Muscle layer of colon (tissue), 2 donors: ENCODE data around the gene NCBP2L.

Source experiments
- H3K27ac ChIP-seq: one replicate; pipeline ENCODE4 v1.7.0; 2013; ENCODE audit warnings: low read depth, mild to moderate bottlenecking, low read length, moderate library complexity
- H3K27me3 ChIP-seq, 2 donors: one replicate each; pipeline ENCODE4 v1.7.0; 2013; ENCODE audit warnings: low read length in 2 of 2, mild to moderate bottlenecking in 2 of 2; ENCODE audit not compliant: insufficient read depth in 2 of 2, control insufficient read depth in 1 of 2
- H3K36me3 ChIP-seq: one replicate; pipeline ENCODE4 v1.7.0; 2013; ENCODE audit warnings: mild to moderate bottlenecking, low read length; ENCODE audit not compliant: insufficient read depth
- H3K4me1 ChIP-seq: one replicate; pipeline ENCODE4 v1.7.0; 2013; ENCODE audit warnings: mild to moderate bottlenecking, low read length; ENCODE audit not compliant: insufficient read depth
- H3K4me3 ChIP-seq, 2 donors: one replicate each; pipeline ENCODE4 v1.7.0; 2013; ENCODE audit warnings: low read length in 2 of 2, low read depth in 1 of 2, mild to moderate bottlenecking in 1 of 2, moderate library complexity in 1 of 2
- H3K9ac ChIP-seq: one replicate; pipeline ENCODE4 v1.7.0; 2013; ENCODE audit warnings: low read length
- H3K9me3 ChIP-seq: one replicate; pipeline ENCODE4 v1.7.0; 2013; ENCODE audit warnings: mild to moderate bottlenecking, low read length
- donor health status: abdominal sarcoma.
- donor health status: Adenocarcinoma of cecum.

Gene NCBP2L

DNA sequence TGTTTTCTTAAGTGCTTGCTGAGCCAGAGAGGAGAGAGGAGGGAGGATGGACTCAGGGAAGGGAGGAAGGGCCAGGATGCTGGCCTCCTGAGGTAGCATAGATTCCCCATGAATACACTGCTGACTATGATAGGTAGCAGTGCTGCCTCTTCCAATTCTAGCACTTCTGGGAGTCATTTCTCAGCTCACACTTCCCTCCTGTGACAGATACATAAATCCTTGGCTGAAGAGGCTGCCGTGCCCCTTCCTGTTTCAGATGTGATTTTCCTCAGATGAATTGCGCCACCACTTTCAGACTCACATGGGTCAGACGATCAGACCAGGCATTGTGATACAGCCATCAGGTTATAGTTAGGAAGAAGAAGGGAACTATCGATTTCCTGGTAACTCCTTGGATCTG is 24.3 kb upstream of the NCBP2L start:
- Histone ChIP-seq H3K9ac (no peak overlapping the region), H3K36me3 (no peaks in the 10 kb centered on the region), H3K4me3 (no peak overlapping the region), H3K27me3 (no peaks in the 10 kb centered on the region), H3K9me3 (no peaks in the 10 kb centered on the region), H3K27ac (no peak overlapping the region), H3K4me1 (peaks cover 1% of the 10 kb centered on the region)

GRCh38 chrX:107755721-107756120 is 21.8 kb upstream of the NCBP2L start:
- Histone ChIP-seq H3K27ac (no peak overlapping the region), H3K4me3 (no peak overlapping the region), H3K4me1 (no peaks in the 10 kb centered on the region), H3K27me3 (peaks cover 0 to 8% of the 10 kb centered on the region in 2 donors), H3K36me3 (no peaks in the 10 kb centered on the region), H3K9me3 (no peaks in the 10 kb centered on the region), H3K9ac (no peak overlapping the region)

- H3K9me3 ChIP-seq = no peaks in the 10 kb centered on the region
- H3K27ac ChIP-seq = no peak overlapping the region
- H3K9ac ChIP-seq = no peak overlapping the region
- no peaks in the 10 kb centered on the region for H3K36me3 ChIP-seq
- H3K4me3 ChIP-seq = no peak overlapping the region
- H3K27me3 ChIP-seq = peaks cover 0 to 12% of the 10 kb centered on the region in 2 donors
- no peaks in the 10 kb centered on the region for H3K4me1 ChIP-seq
These were observed 19.2 kb upstream of the NCBP2L start for GRCh38 chrX:107758231-107758766.

- no peak overlapping the region for H3K9ac ChIP-seq
- no peak overlapping the region for H3K27ac ChIP-seq
- H3K36me3 ChIP-seq = no peaks in the 10 kb centered on the region
- H3K27me3 ChIP-seq = peaks cover 0 to 12% of the 10 kb centered on the region in 2 donors
- H3K4me1 ChIP-seq = no peaks in the 10 kb centered on the region
- no peak overlapping the region for H3K4me3 ChIP-seq
- no peaks in the 10 kb centered on the region for H3K9me3 ChIP-seq
These were observed 17.0 kb upstream of the NCBP2L start for GRCh38 chrX:107760304-107761077.

GRCh38 chrX:107763647-107764046 is 13.9 kb upstream of the NCBP2L start:
- peaks cover 0 to 20% of the 10 kb centered on the region in 2 donors for H3K27me3 ChIP-seq
- no peak overlapping the region for H3K27ac ChIP-seq
- H3K9ac ChIP-seq = no peak overlapping the region
- no peaks in the 10 kb centered on the region for H3K36me3 ChIP-seq
- H3K9me3 ChIP-seq = no peaks in the 10 kb centered on the region
- no peak overlapping the region for H3K4me3 ChIP-seq
- H3K4me1 ChIP-seq = no peaks in the 10 kb centered on the region

DNA sequence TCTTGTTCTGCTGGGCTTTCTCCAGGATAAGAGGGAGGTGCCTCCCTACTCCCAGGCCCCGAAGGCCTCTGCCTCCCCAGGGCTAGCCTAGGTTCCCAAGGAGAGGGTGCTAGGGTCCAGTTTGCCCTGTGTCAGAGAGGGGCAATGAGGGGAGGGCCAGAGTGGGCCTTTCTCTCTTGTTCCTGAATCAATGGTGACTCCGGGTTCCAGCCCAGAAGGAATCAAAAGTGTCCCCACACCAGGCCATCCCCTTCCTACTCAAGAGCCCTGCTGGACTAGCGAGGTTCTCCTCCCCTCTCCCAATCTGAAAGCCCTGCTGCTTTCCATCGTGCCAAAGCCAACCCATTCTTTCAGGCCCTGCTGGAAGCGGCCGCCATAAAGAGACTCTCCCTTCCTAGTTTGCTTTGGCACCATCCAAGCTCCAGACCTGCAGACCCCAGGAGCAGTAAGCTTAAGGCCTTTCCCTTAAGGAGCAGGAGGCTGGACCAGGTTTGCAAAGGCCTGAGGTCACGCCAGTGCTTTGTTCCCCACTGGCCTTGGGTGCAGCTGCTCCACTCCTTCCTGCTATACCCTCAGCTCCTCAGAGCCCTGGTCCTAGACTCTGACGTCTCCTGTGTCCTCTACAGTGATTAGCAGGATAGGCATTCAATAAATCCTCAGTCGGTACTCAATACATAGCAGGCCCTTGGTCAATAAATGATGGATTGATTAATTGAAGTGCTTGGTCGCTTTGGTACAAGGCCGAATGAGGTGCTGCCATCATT is 12.5 kb upstream of the NCBP2L start:
- Histone ChIP-seq H3K4me3 (no peak overlapping the region), H3K36me3 (no peaks in the 10 kb centered on the region), H3K27ac (no peak overlapping the region), H3K4me1 (no peaks in the 10 kb centered on the region), H3K27me3 (peaks cover 0 to 14% of the 10 kb centered on the region in 2 donors), H3K9me3 (no peaks in the 10 kb centered on the region), H3K9ac (no peak overlapping the region)

GRCh38 chrX:107766470-107767150 is 10.9 kb upstream of the NCBP2L start:
- Histone ChIP-seq H3K27ac (no peak overlapping the region), H3K9me3 (no peaks in the 10 kb centered on the region), H3K4me3 (no peak overlapping the region), H3K36me3 (no peaks in the 10 kb centered on the region), H3K4me1 (no peaks in the 10 kb centered on the region), H3K9ac (no peak overlapping the region), H3K27me3 (peaks cover 0 to 7% of the 10 kb centered on the region in 2 donors)

DNA sequence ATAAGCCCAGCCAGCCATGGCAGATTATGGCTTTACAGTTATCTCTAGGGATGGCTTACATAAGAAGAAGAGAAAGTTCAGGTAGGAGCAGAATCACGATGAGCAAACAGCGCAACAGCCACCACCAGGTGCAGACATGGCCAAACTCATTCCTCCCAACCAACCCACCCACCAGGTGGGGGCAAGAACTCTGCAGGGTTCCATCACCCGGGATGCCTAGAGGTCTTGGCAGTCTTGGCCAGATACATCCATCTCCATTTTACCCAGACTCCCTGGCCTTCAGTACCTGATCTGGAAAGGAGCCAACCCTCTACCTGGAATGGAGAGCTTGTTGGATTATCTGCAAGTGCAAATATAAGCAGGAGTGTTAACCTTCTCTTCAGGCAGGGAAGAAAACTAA is 9.5 kb upstream of the NCBP2L start:
- H3K27me3 ChIP-seq = peaks cover 0 to 7% of the 10 kb centered on the region in 2 donors
- H3K9me3 ChIP-seq = no peaks in the 10 kb centered on the region
- H3K36me3 ChIP-seq = no peaks in the 10 kb centered on the region
- H3K4me1 ChIP-seq = no peaks in the 10 kb centered on the region
- no peak overlapping the region for H3K9ac ChIP-seq
- no peak overlapping the region for H3K4me3 ChIP-seq
- H3K27ac ChIP-seq = no peak overlapping the region

DNA sequence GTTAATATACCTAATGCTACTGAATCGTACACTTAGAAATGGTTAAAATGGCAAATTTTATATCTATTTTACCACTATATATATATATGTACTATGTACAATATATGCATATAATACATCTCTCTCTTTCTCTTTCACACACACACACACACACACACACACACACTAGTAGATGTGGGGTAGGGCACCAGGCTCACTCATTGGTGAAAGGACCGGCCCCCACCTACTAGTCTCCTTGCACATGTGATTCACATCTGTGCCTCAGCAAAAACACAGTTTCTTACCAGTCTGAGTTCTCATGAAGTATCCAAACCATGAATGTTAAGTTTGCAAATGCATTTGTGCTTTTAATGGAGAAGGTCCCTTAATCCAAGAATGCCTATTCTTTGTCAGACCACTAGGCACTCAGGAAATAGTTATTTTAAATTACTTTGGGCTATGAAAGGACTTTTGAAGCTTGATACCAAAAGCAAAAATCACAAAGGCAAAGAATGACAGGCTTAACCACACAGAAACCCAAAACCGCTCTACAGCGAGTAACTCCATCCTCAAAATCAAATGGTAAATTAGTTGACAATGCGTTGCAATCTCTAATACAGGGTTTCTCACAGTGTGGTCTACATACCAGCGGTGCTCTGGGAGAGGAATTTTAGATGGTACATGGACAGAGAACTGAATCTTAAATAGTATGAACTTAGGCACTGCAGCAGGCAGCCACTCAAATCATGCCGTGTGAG is 7.8 kb upstream of the NCBP2L start:
- Histone ChIP-seq H3K9ac (no peak overlapping the region), H3K36me3 (no peaks in the 10 kb centered on the region), H3K4me3 (no peak overlapping the region), H3K4me1 (no peaks in the 10 kb centered on the region), H3K9me3 (no peaks in the 10 kb centered on the region), H3K27ac (no peak overlapping the region), H3K27me3 (peaks cover 0 to 7% of the 10 kb centered on the region in 2 donors)

GRCh38 chrX:107773206-107773605 is 4.3 kb upstream of the NCBP2L start:
- Histone ChIP-seq H3K36me3 (no peaks in the 10 kb centered on the region), H3K4me3 (no peak overlapping the region), H3K27ac (no peak overlapping the region), H3K27me3 (peaks cover 0 to 29% of the 10 kb centered on the region in 2 donors), H3K9me3 (no peaks in the 10 kb centered on the region), H3K9ac (no peak overlapping the region), H3K4me1 (no peaks in the 10 kb centered on the region)
